Measurements from ENCODE around the gene RUNDC1. TPM values are rescaled to one million over a fixed set of nuclear protein-coding genes. Genes with fewer than 3 reads are reported as not detected.

The RUNDC1 gene
- total and polyA plus RNA-seq, 2 of the 8 experiments (the other 6 are each of a cell fraction or from before 2014, with no cell fraction given), result 7.9 to 11.9 TPM

- Histone ChIP-seq H3K9me3 (ENCODE audit: insufficient read depth in 2 of 2, low read depth in 1 of 2, low read length in 1 of 2) (no peaks in the 10 kb centered on the region), H3K4me1 (replicated peaks in 1 of 4; ENCODE audit: control insufficient read depth in 3 of 4, insufficient read depth in 4 of 4, low read length in 3 of 4) (no peaks in the 10 kb centered on the region), H4K8ac (ENCODE audit: extremely low read depth, insufficient read depth, low read length) (no peak overlapping the region), H3K79me2 (ENCODE audit: control insufficient read depth in 1 of 2, insufficient read depth in 2 of 2, low read length in 2 of 2) (no peaks in the 10 kb centered on the region), H3K4me3 (ENCODE audit: extremely low read depth in 1 of 4, insufficient read depth in 2 of 4, low read depth in 3 of 4, low read length in 4 of 4) (no peak overlapping the region), H3K4ac (replicated peaks; ENCODE audit: insufficient read length, low read depth, low read length) (no peak overlapping the region), H4K5ac (ENCODE audit: insufficient read length, low read depth, low read length) (no peak overlapping the region), H4K91ac (replicated peaks; ENCODE audit: insufficient read length, low read length) (no peak overlapping the region), H2BK15ac (ENCODE audit: low read length) (no peak overlapping the region), H3K27me3 (replicated peaks in 1 of 4; ENCODE audit: control insufficient read depth in 3 of 4, extremely low read depth in 1 of 4, insufficient read depth in 3 of 4, low read length in 3 of 4) (no peaks in the 10 kb centered on the region), H3K27ac (ENCODE audit: low read depth, low read length) (no peak overlapping the region), H2BK5ac (ENCODE audit: low read depth, low read length) (no peak overlapping the region), H3K23ac (ENCODE audit: insufficient read length) (no peak overlapping the region), H3K18ac (ENCODE audit: extremely low read depth, low read length) (no peak overlapping the region), H3K14ac (ENCODE audit: insufficient read length) (no peak overlapping the region), H3K23me2 (ENCODE audit: low read depth, low read length) (no peaks in the 10 kb centered on the region), H2AK5ac (ENCODE audit: low read depth, low read length) (no peak overlapping the region), H2AFZ (ENCODE audit: low read length) (no peak overlapping the region), H2BK12ac (ENCODE audit: low read depth, low read length) (no peak overlapping the region), H3K79me1 (ENCODE audit: low read depth, low read length) (no peaks in the 10 kb centered on the region), H3K4me2 (ENCODE audit: insufficient read depth in 1 of 2, low read depth in 2 of 2, low read length in 2 of 2) (no peak overlapping the region), H3K56ac (replicated peaks; ENCODE audit: insufficient read length, low read depth, low read length) (no peak overlapping the region), H4K20me1 (replicated peaks in 1 of 2; ENCODE audit: control insufficient read depth in 1 of 2, insufficient read depth in 2 of 2, low read length in 2 of 2) (peaks cover 0 to 4% of the 10 kb centered on the region in 2 experiments), H3K36me3 (ENCODE audit: control insufficient read depth in 2 of 4, insufficient read depth in 4 of 4, low read length in 3 of 4) (peaks cover 16 to 65% (median 49%) of the 10 kb centered on the region in 4 experiments), H2BK120ac (replicated peaks; ENCODE audit: low read depth, low read length) (no peak overlapping the region), H3K9ac (replicated peaks in 1 of 4; ENCODE audit: extremely low read depth in 1 of 4, low read depth in 3 of 4, low read length in 3 of 4) (no peak overlapping the region), H2BK20ac (ENCODE audit: low read length) (no peak overlapping the region)
- POLR2A ChIA-PET (ENCODE audit: partially characterized antibody), result interaction anchor here (0.6 to 1.1 kb wide), 5 partner anchors 8 to 115 kb away, joined by 3 to 4 read pairs (median 3); partner anchors contain the start of gene AOC2
- CTCF ChIA-PET (ENCODE audit: partially characterized antibody), result interaction anchor here (0.6 to 1.4 kb wide), 4 partner anchors 34 to 243 kb away, joined by 3 to 4 read pairs (median 3); no protein-coding TSS in a partner anchor
- FAIRE-seq (no peak), DNase-seq (ENCODE audit: low read depth in 1 of 2, low spot score in 2 of 2) (no peak)
- 93% methylated on average over 1 of the region's 1 CpG; no CpG with 5 or more reads in 1 of the 2 experiments for WGBS, 2 experiments (ENCODE audit: extremely low coverage in 1 of 2, insufficient coverage in 1 of 2, insufficient read length in 1 of 2, insufficient replicate concordance in 2 of 2, low coverage in 1 of 2, low lambda C conversion rate in 2 of 2, missing lambda C conversion rate in 1 of 2)
- TF ChIP-seq RFX5 (IDR thresholded peaks at IDR 0.05; ENCODE audit: borderline replicate concordance, low read depth, low read length), result no peak
- no peak for TF ChIP-seq KDM1A (IDR thresholded peaks at IDR 0.05; ENCODE audit: borderline replicate concordance, low read length)
- no peak for TF ChIP-seq CTBP2 (IDR thresholded peaks at IDR 0.05; ENCODE audit: borderline replicate concordance, insufficient read depth, insufficient read length, low read length)
- no peak for TF ChIP-seq SP4 (IDR thresholded peaks at IDR 0.05; ENCODE audit: low read length)
- no peak for TF ChIP-seq RAD21 (IDR thresholded peaks at IDR 0.05 in 1 of 2, conservative IDR thresholded peaks at IDR 0.05 in 1 of 2; ENCODE audit: low read depth in 2 of 2, low read length in 2 of 2)
- TF ChIP-seq POU5F1 (IDR thresholded peaks at IDR 0.05; ENCODE audit: low read depth, low read length), result no peak
- TF ChIP-seq MAFK (IDR thresholded peaks at IDR 0.05; ENCODE audit: low read depth, low read length), result no peak
- TF ChIP-seq CEBPB (IDR thresholded peaks at IDR 0.05; ENCODE audit: low read depth, low read length), result no peak
- no peak for TF ChIP-seq SIN3A (conservative IDR thresholded peaks at IDR 0.05 in 1 of 2, IDR thresholded peaks at IDR 0.05 in 1 of 2; ENCODE audit: low read depth in 1 of 2, low read length in 2 of 2)
- no peak for TF ChIP-seq ASH2L (IDR thresholded peaks at IDR 0.05; ENCODE audit: low read length)
- TF ChIP-seq CREB1 (IDR thresholded peaks at IDR 0.05), result no peak
- TF ChIP-seq TCF12 (IDR thresholded peaks at IDR 0.05; ENCODE audit: low read depth, low read length), result no peak
- TF ChIP-seq ATF3 (IDR thresholded peaks at IDR 0.05; ENCODE audit: insufficient read depth, low read depth, low read length), result no peak
- no peak for TF ChIP-seq KDM4A (IDR thresholded peaks at IDR 0.05; ENCODE audit: low read depth, low read length, severe bottlenecking)
Measured at GRCh38 chr17:42953669-42954068, 26.7 kb upstream of the RUNDC1 start.
